NCI-H345 treated with DMSO at 0.1 percent for 48 hours (cell line): ENCODE data around the gene PI4K2A.

ENCODE experiments used
- DNase-seq: peaks from one replicate; lab custom pipeline; 2025; ENCODE audit not compliant: unreplicated experiment; lab: John Stamatoyannopoulos, UW

The PI4K2A gene

GRCh38 chr10:97703398-97704067, 63.1 kb downstream of the PI4K2A start:
- DNase-seq: no peak

GRCh38 chr10:97704341-97704740, 63.9 kb downstream of the PI4K2A start:
- DNase-seq: no peak

GRCh38 chr10:97705006-97705670, 64.7 kb downstream of the PI4K2A start:
- DNase-seq: no peak

- DNase-seq: no peak
Measured at GRCh38 chr10:97707134-97707861, 66.8 kb downstream of the PI4K2A start.

- no peak for DNase-seq
Measured at GRCh38 chr10:97708167-97708566, 67.7 kb downstream of the PI4K2A start.

GRCh38 chr10:97708976-97709946, 68.8 kb downstream of the PI4K2A start:
- DNase-seq: peak; percentile 5

- DNase-seq: no peak
Measured at GRCh38 chr10:97711640-97712572, 71.4 kb downstream of the PI4K2A start.

- no peak for DNase-seq
Measured at GRCh38 chr10:97713339-97713825, 72.9 kb downstream of the PI4K2A start, which contains the start of gene MARVELD1. Gene MARVELD1 (plus strand): TSS chr10:97713730. CDS start chr10:97713877, 147 bp downstream.

GRCh38 chr10:97713826-97714400, 73.4 kb downstream of the PI4K2A start:
- DNase-seq: peak; percentile 5

GRCh38 chr10:97714401-97715258, 74.2 kb downstream of the PI4K2A start:
- no peak for DNase-seq

- DNase-seq: no peak
Measured at GRCh38 chr10:97715259-97715874, 74.9 kb downstream of the PI4K2A start.

GRCh38 chr10:97717627-97718026, 77.2 kb downstream of the PI4K2A start:
- DNase-seq: no peak

- no peak for DNase-seq
Measured at GRCh38 chr10:97718178-97718577, 77.7 kb downstream of the PI4K2A start.

- no peak for DNase-seq
Measured at GRCh38 chr10:97718659-97719142, 78.2 kb downstream of the PI4K2A start.

GRCh38 chr10:97719602-97720001, 79.1 kb downstream of the PI4K2A start:
- no peak for DNase-seq

GRCh38 chr10:97721871-97722780, 81.7 kb downstream of the PI4K2A start:
- no peak for DNase-seq

- no peak for DNase-seq
Measured at GRCh38 chr10:97723001-97723400, 82.5 kb downstream of the PI4K2A start.
